SK-N-MC (cell line): Measurements from ENCODE around the gene HEPHL1.

Experiments
- EZH2 ChIP-seq: fragments of 200-600 bp; sonication (generic); IDR thresholded peaks from one replicate; pipeline ENCODE4 v1.6.1; 2017; ENCODE audit warnings: antibody characterized with exemption
- FOXP2 ChIP-seq: optimal IDR thresholded peaks from 2 replicates; pipeline ENCODE3; 2011; ENCODE audit warnings: mild to moderate bottlenecking, moderate library complexity; ENCODE audit not compliant: insufficient read depth; ENCODE audit errors: extremely low read length, control extremely low read depth
- POLR2AphosphoS5 ChIP-seq: IDR thresholded peaks from 2 replicates; pipeline ENCODE4 v1.6.1; 2012; ENCODE audit warnings: mild to moderate bottlenecking, low read depth, low read length, borderline replicate concordance

- TF ChIP-seq EZH2: no peak
- no peak for TF ChIP-seq POLR2AphosphoS5
- TF ChIP-seq FOXP2: no peak
Observed at GRCh38 chr11:94066901-94067429, 45.8 kb downstream of the HEPHL1 start.
